Neural progenitor cell (in vitro differentiated cells): ENCODE results near the gene CXCR2.
"Not testable (repeated sequence)": the region's sequence is repeated elsewhere in the genome, so short reads cannot be mapped to it uniquely, and the experiment has no call there.

Source experiments
- EZH2 ChIP-seq: fragments of 200-600 bp; sonication (generic); IDR thresholded peaks from 2 replicates; pipeline ENCODE4 v1.6.1; 2017; ENCODE audit warnings: antibody characterized with exemption, mild to moderate bottlenecking, moderate library complexity
- EZH2phosphoT487 ChIP-seq: fragments of 200-600 bp; sonication (generic); IDR thresholded peaks from 2 replicates; pipeline ENCODE4 v1.6.1; 2017; ENCODE audit warnings: antibody characterized with exemption
- TF ChIP-seq, protein P1 (sequence below): fragments of 200-600 bp; sonication (generic); IDR thresholded peaks from 2 replicates; pipeline ENCODE4 v1.5.1; 2017; ENCODE audit warnings: antibody characterized with exemption, mild to moderate bottlenecking

GRCh38 chr2:218122286-218122685, 3.5 kb upstream of the CXCR2 start:
- not testable (repeated sequence) for TF ChIP-seq EZH2phosphoT487, EZH2
- TF ChIP-seq, protein P1, sequence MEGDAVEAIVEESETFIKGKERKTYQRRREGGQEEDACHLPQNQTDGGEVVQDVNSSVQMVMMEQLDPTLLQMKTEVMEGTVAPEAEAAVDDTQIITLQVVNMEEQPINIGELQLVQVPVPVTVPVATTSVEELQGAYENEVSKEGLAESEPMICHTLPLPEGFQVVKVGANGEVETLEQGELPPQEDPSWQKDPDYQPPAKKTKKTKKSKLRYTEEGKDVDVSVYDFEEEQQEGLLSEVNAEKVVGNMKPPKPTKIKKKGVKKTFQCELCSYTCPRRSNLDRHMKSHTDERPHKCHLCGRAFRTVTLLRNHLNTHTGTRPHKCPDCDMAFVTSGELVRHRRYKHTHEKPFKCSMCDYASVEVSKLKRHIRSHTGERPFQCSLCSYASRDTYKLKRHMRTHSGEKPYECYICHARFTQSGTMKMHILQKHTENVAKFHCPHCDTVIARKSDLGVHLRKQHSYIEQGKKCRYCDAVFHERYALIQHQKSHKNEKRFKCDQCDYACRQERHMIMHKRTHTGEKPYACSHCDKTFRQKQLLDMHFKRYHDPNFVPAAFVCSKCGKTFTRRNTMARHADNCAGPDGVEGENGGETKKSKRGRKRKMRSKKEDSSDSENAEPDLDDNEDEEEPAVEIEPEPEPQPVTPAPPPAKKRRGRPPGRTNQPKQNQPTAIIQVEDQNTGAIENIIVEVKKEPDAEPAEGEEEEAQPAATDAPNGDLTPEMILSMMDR: not testable (repeated sequence)
